Lower leg skin (tissue), 3 donors: Measurements from ENCODE around the gene KCNMA1.

Experiments used
- CTCF ChIP-seq, 3 donors: fragments of 450-650 bp; IDR thresholded peaks; one replicate each; pipeline ENCODE4 v1.5.1; 2016; ENCODE audit warnings: antibody characterized with exemption in 3 of 3, mild to moderate bottlenecking in 3 of 3, moderate library complexity in 2 of 3
- POLR2A ChIP-seq, 2 donors: fragments of 450-650 bp; IDR thresholded peaks; one replicate each; pipeline ENCODE4 v1.6.1; 2016 to 2017; ENCODE audit warnings: antibody characterized with exemption in 2 of 2, mild to moderate bottlenecking in 1 of 2, moderate library complexity in 1 of 2

GRCh38 chr10:77631241-77631640, 6.4 kb downstream of the KCNMA1 start:
- TF ChIP-seq POLR2A (IDR thresholded peaks at IDR 0.05), result no peak
- TF ChIP-seq CTCF (IDR thresholded peaks at IDR 0.05), result no peak
